HEK293T (cell line): Measurements from ENCODE around the gene CINP.

Experiments
- BHLHE40 ChIP-seq: fragments of 450-650 bp; IDR thresholded peaks from 2 replicates; pipeline ENCODE4 v1.6.1; 2016; ENCODE audit warnings: mild to moderate bottlenecking, moderate library complexity, borderline replicate concordance
- FOXA1 ChIP-seq: fragments of 450-650 bp; IDR thresholded peaks from 2 replicates; pipeline ENCODE4 v1.6.1; 2016; ENCODE audit warnings: mild to moderate bottlenecking
- FOXK2 ChIP-seq: fragments of 450-650 bp; IDR thresholded peaks from 2 replicates; pipeline ENCODE4 v1.6.1; 2016; ENCODE audit warnings: mild to moderate bottlenecking
- FOXM1 ChIP-seq: fragments of 450-650 bp; IDR thresholded peaks from 2 replicates; pipeline ENCODE4 v1.6.1; 2017; ENCODE audit warnings: mild to moderate bottlenecking, borderline replicate concordance
- HDGF ChIP-seq: fragments of 450-650 bp; IDR thresholded peaks from 2 replicates; pipeline ENCODE4 v1.6.1; 2017; ENCODE audit warnings: antibody characterized with exemption, borderline replicate concordance
- LEF1 ChIP-seq: fragments of 450-650 bp; IDR thresholded peaks from 2 replicates; pipeline ENCODE4 v1.6.1; 2017; ENCODE audit warnings: mild to moderate bottlenecking, borderline replicate concordance
- NFRKB ChIP-seq: fragments of 450-650 bp; IDR thresholded peaks from 2 replicates; pipeline ENCODE4 v1.6.1; 2016; ENCODE audit warnings: mild to moderate bottlenecking, moderate library complexity
- PKNOX1 ChIP-seq: fragments of 450-650 bp; IDR thresholded peaks from 2 replicates; pipeline ENCODE4 v1.6.1; 2016
- SP1 ChIP-seq: fragments of 450-650 bp; IDR thresholded peaks from 2 replicates; pipeline ENCODE4 v1.6.1; 2017
- SUZ12 ChIP-seq: fragments of 450-650 bp; IDR thresholded peaks from 2 replicates; pipeline ENCODE4 v1.6.1; 2016; ENCODE audit warnings: mild to moderate bottlenecking
- TARDBP ChIP-seq: fragments of 450-650 bp; IDR thresholded peaks from 2 replicates; pipeline ENCODE4 v1.6.1; 2016

- no peak for TF ChIP-seq FOXK2
- no peak for TF ChIP-seq HDGF
- no peak for TF ChIP-seq PKNOX1
- TF ChIP-seq FOXM1: no peak
- no peak for TF ChIP-seq BHLHE40
- TF ChIP-seq SUZ12: no peak
- TF ChIP-seq FOXA1: no peak
- no peak for TF ChIP-seq NFRKB
- TF ChIP-seq TARDBP: no peak
- TF ChIP-seq SP1: no peak
- no peak for TF ChIP-seq LEF1
Measured at GRCh38 chr14:102346645-102347044, 16.0 kb downstream of the CINP start.
